HG03442 (cell line): ENCODE data around the gene FCRLB.
"Not testable (repeated sequence)": the region's sequence is repeated elsewhere in the genome, so short reads cannot be mapped to it uniquely, and the experiment has no call there.

Experiments used
- ATAC-seq: cut with Tn5 transposase; IDR thresholded peaks from one replicate; pipeline ENCODE4 v1.9.1; 2021; ENCODE audit warnings: mild to moderate bottlenecking, moderate library complexity; ENCODE audit not compliant: unreplicated experiment

FCRLB gene

GRCh38 chr1:161719325-161719611 lies 2.1 kb upstream of the FCRLB start:
- peak; percentile 37 for ATAC-seq

- ATAC-seq: no peak
Measured at GRCh38 chr1:161720422-161720821, 922 bp upstream of the FCRLB start.

- no peak for ATAC-seq
Measured at GRCh38 chr1:161721738-161722343, 497 bp downstream of the FCRLB start.

GRCh38 chr1:161722406-161722805 lies 1.1 kb downstream of the FCRLB start:
- ATAC-seq: no peak

GRCh38 chr1:161723459-161724141 lies 2.3 kb downstream of the FCRLB start:
- no peak for ATAC-seq

GRCh38 chr1:161725258-161725907 lies 4.0 kb downstream of the FCRLB start:
- not testable (repeated sequence) for ATAC-seq

GRCh38 chr1:161725908-161726472 lies 4.6 kb downstream of the FCRLB start:
- ATAC-seq: peak; percentile 16

GRCh38 chr1:161726473-161727255 lies 5.3 kb downstream of the FCRLB start:
- peak; percentile 50 for ATAC-seq

- ATAC-seq: no peak
Measured at GRCh38 chr1:161727256-161727924, 6.0 kb downstream of the FCRLB start.

GRCh38 chr1:161728376-161729226 lies 7.3 kb downstream of the FCRLB start:
- no peak for ATAC-seq

- ATAC-seq: no peak
Measured at GRCh38 chr1:161730050-161730564, 8.8 kb downstream of the FCRLB start.

GRCh38 chr1:161731241-161731640 lies 9.9 kb downstream of the FCRLB start:
- no peak for ATAC-seq

GRCh38 chr1:161731981-161732718 lies 10.8 kb downstream of the FCRLB start:
- no peak for ATAC-seq

GRCh38 chr1:161733526-161733925 lies 12.2 kb downstream of the FCRLB start:
- ATAC-seq: no peak

- no peak for ATAC-seq
Measured at GRCh38 chr1:161735837-161736236, 14.5 kb downstream of the FCRLB start.

GRCh38 chr1:161736335-161736969 lies 15.1 kb downstream of the FCRLB start:
- no peak for ATAC-seq

- ATAC-seq: no peak
Measured at GRCh38 chr1:161737625-161738024, 16.3 kb downstream of the FCRLB start.

GRCh38 chr1:161738627-161739287 lies 17.4 kb downstream of the FCRLB start:
- ATAC-seq: peak; percentile 61
